ENCODE data around the gene LRPAP1.
"Not testable (repeated sequence)": the region's sequence is repeated elsewhere in the genome, so short reads cannot be mapped to it uniquely, and the experiment has no call there.

LRPAP1 gene

GRCh38 chr4:3562127-3562526 lies 29.9 kb upstream of the LRPAP1 start:
- not testable (repeated sequence) for H3K9ac ChIP-seq (ENCODE audit: low read depth in 1 of 2, low read length in 2 of 2); H3K27ac ChIP-seq (ENCODE audit: low read depth in 2 of 2, low read length in 2 of 2); H3K27me3 ChIP-seq (ENCODE audit: control insufficient read depth in 2 of 2, insufficient read depth in 2 of 2, low read length in 2 of 2); H3K36me3 ChIP-seq (ENCODE audit: control insufficient read depth in 2 of 2, insufficient read depth in 2 of 2, low read length in 2 of 2); H3K9me3 ChIP-seq (ENCODE audit: control insufficient read depth in 2 of 2, low read length in 2 of 2); H3K4me1 ChIP-seq (ENCODE audit: control insufficient read depth in 2 of 2, insufficient read depth in 2 of 2, low read length in 2 of 2); H3K4me3 ChIP-seq (ENCODE audit: low read length in 2 of 2)

GRCh38 chr4:3560465-3560864 lies 28.2 kb upstream of the LRPAP1 start:
- H3K9me3 ChIP-seq (ENCODE audit: control insufficient read depth in 2 of 2, low read length in 2 of 2); H3K4me1 ChIP-seq (ENCODE audit: control insufficient read depth in 2 of 2, insufficient read depth in 2 of 2, low read length in 2 of 2); H3K4me3 ChIP-seq (ENCODE audit: low read length in 2 of 2): not testable (repeated sequence)

GRCh38 chr4:3559381-3560290 lies 27.4 kb upstream of the LRPAP1 start:
- H3K4me1 ChIP-seq (ENCODE audit: control insufficient read depth in 2 of 2, insufficient read depth in 2 of 2, low read length in 2 of 2); H3K36me3 ChIP-seq (ENCODE audit: control insufficient read depth in 2 of 2, insufficient read depth in 2 of 2, low read length in 2 of 2); H3K9me3 ChIP-seq (ENCODE audit: control insufficient read depth in 2 of 2, low read length in 2 of 2); H3K27me3 ChIP-seq (ENCODE audit: control insufficient read depth in 2 of 2, insufficient read depth in 2 of 2, low read length in 2 of 2); H3K4me3 ChIP-seq (ENCODE audit: low read length in 2 of 2); H3K27ac ChIP-seq (ENCODE audit: low read depth in 2 of 2, low read length in 2 of 2); H3K9ac ChIP-seq (ENCODE audit: low read depth in 1 of 2, low read length in 2 of 2): not testable (repeated sequence)

More at GRCh38 chr4:3560465-3560864, 28.2 kb upstream of the LRPAP1 start:
- H3K36me3 ChIP-seq (ENCODE audit: control insufficient read depth in 2 of 2, insufficient read depth in 2 of 2, low read length in 2 of 2); H3K27ac ChIP-seq (ENCODE audit: low read depth in 2 of 2, low read length in 2 of 2); H3K27me3 ChIP-seq (ENCODE audit: control insufficient read depth in 2 of 2, insufficient read depth in 2 of 2, low read length in 2 of 2); H3K9ac ChIP-seq (ENCODE audit: low read depth in 1 of 2, low read length in 2 of 2): not testable (repeated sequence)

DNA sequence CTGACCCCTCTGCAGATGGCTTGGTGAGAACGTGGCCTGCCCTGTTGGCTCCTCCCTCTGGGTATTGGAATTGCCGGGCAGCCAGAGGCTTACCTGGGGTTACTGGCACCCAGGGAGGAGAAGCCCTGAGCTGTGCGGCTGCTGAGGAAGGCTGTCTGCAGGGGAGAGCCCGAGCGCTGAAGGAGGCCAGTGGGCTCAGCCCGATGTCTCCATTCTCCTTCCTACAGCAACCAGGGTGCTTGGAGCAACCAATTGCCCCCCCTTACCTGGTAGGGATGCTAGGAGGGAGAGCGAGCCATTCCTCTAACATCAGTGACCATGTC lies 26.3 kb upstream of the LRPAP1 start:
- not testable (repeated sequence) for H3K27me3 ChIP-seq (ENCODE audit: control insufficient read depth in 2 of 2, insufficient read depth in 2 of 2, low read length in 2 of 2); H3K36me3 ChIP-seq (ENCODE audit: control insufficient read depth in 2 of 2, insufficient read depth in 2 of 2, low read length in 2 of 2); H3K9ac ChIP-seq (ENCODE audit: low read depth in 1 of 2, low read length in 2 of 2); H3K4me1 ChIP-seq (ENCODE audit: control insufficient read depth in 2 of 2, insufficient read depth in 2 of 2, low read length in 2 of 2); H3K9me3 ChIP-seq (ENCODE audit: control insufficient read depth in 2 of 2, low read length in 2 of 2); H3K4me3 ChIP-seq (ENCODE audit: low read length in 2 of 2); H3K27ac ChIP-seq (ENCODE audit: low read depth in 2 of 2, low read length in 2 of 2)

DNA sequence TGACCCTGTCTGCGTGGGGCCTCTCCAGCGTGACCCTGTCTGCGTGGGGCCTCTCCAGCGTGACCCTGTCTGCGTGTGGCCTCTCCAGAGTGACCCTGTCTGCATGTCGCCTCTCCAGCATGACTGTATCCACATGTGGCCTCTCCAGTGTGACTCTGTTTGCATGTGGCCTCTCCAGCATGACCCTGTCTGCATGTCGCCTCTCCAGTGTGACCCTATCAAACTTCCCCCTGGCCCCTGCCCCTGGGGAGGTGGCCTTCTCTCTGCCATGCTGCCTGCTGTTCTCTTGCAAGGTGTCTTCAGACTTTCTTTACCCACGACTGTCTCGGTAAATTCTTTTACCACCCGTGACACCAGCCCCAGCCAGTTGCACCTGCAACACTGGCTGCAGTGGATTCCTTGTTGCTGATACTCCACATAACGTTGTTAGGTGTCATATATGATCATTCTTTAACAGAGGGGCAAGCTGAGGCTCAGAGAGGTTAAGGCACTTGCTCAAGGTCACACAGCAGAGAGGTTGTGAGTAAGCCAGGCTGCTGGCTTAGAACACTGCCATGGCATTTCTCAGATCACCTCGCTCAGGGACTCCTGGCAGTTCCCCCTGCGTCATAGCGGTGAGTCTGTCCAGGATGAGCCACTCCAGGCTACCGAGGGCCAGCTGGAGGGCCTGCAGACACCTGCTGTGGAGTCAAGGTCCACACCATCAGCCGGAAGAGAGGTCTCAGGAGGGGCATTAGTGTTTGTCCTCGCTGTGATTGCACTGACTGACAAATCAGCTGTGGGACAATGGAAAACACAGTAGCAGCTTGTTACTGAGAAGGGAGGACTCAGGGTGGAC lies 25.7 kb upstream of the LRPAP1 start:
- not testable (repeated sequence) for H3K36me3 ChIP-seq (ENCODE audit: control insufficient read depth in 2 of 2, insufficient read depth in 2 of 2, low read length in 2 of 2); H3K9ac ChIP-seq (ENCODE audit: low read depth in 1 of 2, low read length in 2 of 2); H3K4me3 ChIP-seq (ENCODE audit: low read length in 2 of 2); H3K4me1 ChIP-seq (ENCODE audit: control insufficient read depth in 2 of 2, insufficient read depth in 2 of 2, low read length in 2 of 2); H3K27me3 ChIP-seq (ENCODE audit: control insufficient read depth in 2 of 2, insufficient read depth in 2 of 2, low read length in 2 of 2); H3K9me3 ChIP-seq (ENCODE audit: control insufficient read depth in 2 of 2, low read length in 2 of 2); H3K27ac ChIP-seq (ENCODE audit: low read depth in 2 of 2, low read length in 2 of 2)

- H3K4me3 ChIP-seq (ENCODE audit: low read length in 2 of 2); H3K36me3 ChIP-seq (ENCODE audit: control insufficient read depth in 2 of 2, insufficient read depth in 2 of 2, low read length in 2 of 2); H3K27me3 ChIP-seq (ENCODE audit: control insufficient read depth in 2 of 2, insufficient read depth in 2 of 2, low read length in 2 of 2); H3K9me3 ChIP-seq (ENCODE audit: control insufficient read depth in 2 of 2, low read length in 2 of 2); H3K27ac ChIP-seq (ENCODE audit: low read depth in 2 of 2, low read length in 2 of 2); H3K4me1 ChIP-seq (ENCODE audit: control insufficient read depth in 2 of 2, insufficient read depth in 2 of 2, low read length in 2 of 2); H3K9ac ChIP-seq (ENCODE audit: low read depth in 1 of 2, low read length in 2 of 2): not testable (repeated sequence)
Observed at GRCh38 chr4:3557088-3557492, 24.9 kb upstream of the LRPAP1 start.

DNA sequence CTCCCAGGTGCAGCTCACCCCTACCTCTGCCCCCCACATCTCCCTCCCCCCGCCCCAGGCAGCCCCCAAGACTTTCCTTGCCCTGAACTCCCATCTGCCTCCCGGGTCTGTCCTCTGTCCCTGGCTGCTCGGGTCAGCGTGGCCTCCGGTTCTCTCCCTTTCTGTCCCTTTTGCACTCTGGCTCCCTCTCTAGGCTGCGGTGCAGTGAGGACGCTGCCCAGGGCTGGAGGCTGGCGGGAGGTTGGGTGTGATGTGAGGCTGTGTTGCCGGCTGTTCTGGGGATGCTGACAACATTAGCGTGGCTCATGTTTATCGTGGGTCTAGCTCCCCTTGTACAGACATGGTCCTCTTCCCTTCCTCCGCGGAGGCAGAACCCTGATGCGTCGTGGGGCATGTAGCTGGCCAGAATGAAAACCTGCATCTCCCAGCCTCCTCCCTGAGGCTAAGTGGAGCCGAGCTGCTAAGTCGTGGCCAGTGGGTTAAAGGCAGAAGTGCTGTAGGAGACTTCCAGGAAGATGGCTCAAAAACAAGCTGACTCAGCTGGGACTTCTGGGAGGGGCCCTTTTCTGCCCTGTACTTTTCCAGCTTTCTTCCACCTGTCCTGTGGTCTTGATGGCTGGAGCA lies 24.1 kb upstream of the LRPAP1 start:
- H3K9me3 ChIP-seq (ENCODE audit: control insufficient read depth in 2 of 2, low read length in 2 of 2); H3K36me3 ChIP-seq (ENCODE audit: control insufficient read depth in 2 of 2, insufficient read depth in 2 of 2, low read length in 2 of 2); H3K4me3 ChIP-seq (ENCODE audit: low read length in 2 of 2); H3K9ac ChIP-seq (ENCODE audit: low read depth in 1 of 2, low read length in 2 of 2); H3K27ac ChIP-seq (ENCODE audit: low read depth in 2 of 2, low read length in 2 of 2); H3K4me1 ChIP-seq (ENCODE audit: control insufficient read depth in 2 of 2, insufficient read depth in 2 of 2, low read length in 2 of 2); H3K27me3 ChIP-seq (ENCODE audit: control insufficient read depth in 2 of 2, insufficient read depth in 2 of 2, low read length in 2 of 2): not testable (repeated sequence)

DNA sequence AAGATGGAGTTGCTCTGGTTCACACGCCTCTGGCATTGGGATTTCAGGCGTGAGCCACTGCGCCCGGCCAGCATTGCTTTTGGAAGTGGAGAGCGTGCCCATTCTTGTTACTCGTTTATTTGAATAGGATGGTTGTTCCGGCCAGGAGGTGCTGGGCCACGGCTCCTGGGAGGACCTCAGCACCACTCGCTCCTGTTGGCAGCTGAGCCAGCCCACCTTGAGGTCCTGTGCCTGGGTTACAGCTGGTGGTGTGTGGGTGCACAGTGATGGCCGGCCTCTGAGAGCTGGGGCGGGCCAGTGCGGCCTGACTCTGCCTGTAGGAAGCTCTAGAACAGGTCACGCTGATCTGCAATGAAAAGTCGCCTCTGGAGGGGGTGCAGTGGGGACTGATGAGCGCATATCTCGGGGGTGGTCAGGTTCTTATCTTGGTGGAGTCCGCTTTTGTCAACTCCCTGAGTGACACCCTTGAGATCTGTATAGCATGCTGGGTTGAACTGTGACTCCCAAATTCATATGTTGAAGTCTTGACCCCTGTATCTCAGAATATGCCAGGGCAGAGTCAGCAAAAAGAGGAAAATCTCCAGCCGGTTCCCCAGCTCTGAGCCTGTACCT lies 23.3 kb upstream of the LRPAP1 start:
- not testable (repeated sequence) for H3K4me1 ChIP-seq (ENCODE audit: control insufficient read depth in 2 of 2, insufficient read depth in 2 of 2, low read length in 2 of 2); H3K9ac ChIP-seq (ENCODE audit: low read depth in 1 of 2, low read length in 2 of 2); H3K9me3 ChIP-seq (ENCODE audit: control insufficient read depth in 2 of 2, low read length in 2 of 2); H3K27me3 ChIP-seq (ENCODE audit: control insufficient read depth in 2 of 2, insufficient read depth in 2 of 2, low read length in 2 of 2); H3K4me3 ChIP-seq (ENCODE audit: low read length in 2 of 2); H3K27ac ChIP-seq (ENCODE audit: low read depth in 2 of 2, low read length in 2 of 2); H3K36me3 ChIP-seq (ENCODE audit: control insufficient read depth in 2 of 2, insufficient read depth in 2 of 2, low read length in 2 of 2)

GRCh38 chr4:3551366-3551765 lies 19.1 kb upstream of the LRPAP1 start:
- not testable (repeated sequence) for H3K9ac ChIP-seq (ENCODE audit: low read depth in 1 of 2, low read length in 2 of 2); H3K27me3 ChIP-seq (ENCODE audit: control insufficient read depth in 2 of 2, insufficient read depth in 2 of 2, low read length in 2 of 2); H3K4me1 ChIP-seq (ENCODE audit: control insufficient read depth in 2 of 2, insufficient read depth in 2 of 2, low read length in 2 of 2); H3K27ac ChIP-seq (ENCODE audit: low read depth in 2 of 2, low read length in 2 of 2); H3K4me3 ChIP-seq (ENCODE audit: low read length in 2 of 2); H3K9me3 ChIP-seq (ENCODE audit: control insufficient read depth in 2 of 2, low read length in 2 of 2); H3K36me3 ChIP-seq (ENCODE audit: control insufficient read depth in 2 of 2, insufficient read depth in 2 of 2, low read length in 2 of 2)

- not testable (repeated sequence) for H3K9ac ChIP-seq (ENCODE audit: low read depth in 1 of 2, low read length in 2 of 2); H3K4me1 ChIP-seq (ENCODE audit: control insufficient read depth in 2 of 2, insufficient read depth in 2 of 2, low read length in 2 of 2); H3K9me3 ChIP-seq (ENCODE audit: control insufficient read depth in 2 of 2, low read length in 2 of 2); H3K27ac ChIP-seq (ENCODE audit: low read depth in 2 of 2, low read length in 2 of 2); H3K27me3 ChIP-seq (ENCODE audit: control insufficient read depth in 2 of 2, insufficient read depth in 2 of 2, low read length in 2 of 2); H3K36me3 ChIP-seq (ENCODE audit: control insufficient read depth in 2 of 2, insufficient read depth in 2 of 2, low read length in 2 of 2); H3K4me3 ChIP-seq (ENCODE audit: low read length in 2 of 2)
Observed at GRCh38 chr4:3550792-3551325, 18.6 kb upstream of the LRPAP1 start.

Measured in mucosa of rectum (tissue), 2 donors.